ENCODE data around the gene PPARGC1A. TPM values are rescaled to one million over a fixed set of nuclear protein-coding genes. Genes with fewer than 3 reads are reported as not detected.
A peak's percentile ranks its signal among the peaks of the same experiment; 100 is the strongest.

The PPARGC1A gene
- total and polyA plus RNA-seq, 2 of the 13 experiments (the other 11 are each of a cell fraction or from before 2014, with no cell fraction given): 20.7 to 37.3 TPM

DNA sequence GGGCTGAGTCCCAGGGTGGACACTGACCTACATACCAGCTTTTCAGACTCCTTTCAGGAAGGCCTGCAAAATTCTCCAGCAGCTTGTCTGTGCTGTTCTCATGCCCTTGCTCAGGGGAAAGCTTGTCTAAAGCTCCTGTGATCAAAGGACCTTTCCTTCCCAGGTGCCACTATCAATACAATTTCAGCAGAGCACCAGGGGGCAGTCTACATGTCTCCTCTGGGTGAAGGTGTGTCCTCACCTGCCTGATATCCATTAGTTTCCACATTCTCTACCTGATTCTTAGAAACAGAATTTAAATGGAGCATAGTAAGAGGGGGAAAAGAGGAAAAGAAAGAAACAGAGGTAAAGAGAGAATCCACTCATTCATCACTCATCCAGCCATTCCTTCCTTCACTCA, 114.2 kb downstream of the PPARGC1A start (continued):
- TF ChIP-seq CBFB (CRISPR knock-in tag; IDR thresholded peaks at IDR 0.05) (no peak), ZNF367 (CRISPR knock-in tag; IDR thresholded peaks at IDR 0.05; ENCODE audit: borderline replicate concordance) (no peak), SMC3 (IDR thresholded peaks at IDR 0.05; ENCODE audit: low read length) (peak; percentile 30; the same call in 1 of the 2 replicates), SP4 (CRISPR knock-in tag; IDR thresholded peaks at IDR 0.05) (no peak), ISL2 (CRISPR knock-in tag; IDR thresholded peaks at IDR 0.05) (no peak), RAD21 (CRISPR knock-in tag; IDR thresholded peaks at IDR 0.05) (peak; percentile 18; the same call in 1 of the 2 replicates), ZBTB20 (CRISPR knock-in tag; IDR thresholded peaks at IDR 0.05; ENCODE audit: borderline replicate concordance, low read depth) (no peak), TRAFD1 (CRISPR knock-in tag; IDR thresholded peaks at IDR 0.05; ENCODE audit: borderline replicate concordance) (no peak), ZNF564 (CRISPR knock-in tag; IDR thresholded peaks at IDR 0.05) (no peak)

GRCh38 chr4:23774909-23775308, 114.9 kb downstream of the PPARGC1A start:
- Histone ChIP-seq H3K9ac (ENCODE audit: insufficient read depth, low read depth, low read length) (no peak overlapping the region), H2AFZ (ENCODE audit: low read length) (no peak overlapping the region), H3K4me3 (replicated peaks in 1 of 3; ENCODE audit: insufficient read depth in 1 of 3, low read depth in 2 of 3, low read length in 3 of 3) (no peak overlapping the region), H3K4me2 (ENCODE audit: low read depth, low read length) (no peak overlapping the region), H4K20me1 (ENCODE audit: insufficient read depth, low read length) (no peaks in the 10 kb centered on the region), H3K27ac (ENCODE audit: extremely low read length, insufficient read depth, low read length) (no peak overlapping the region), H3K79me2 (ENCODE audit: insufficient read depth, low read length) (no peaks in the 10 kb centered on the region), H3K36me3 (replicated peaks in 1 of 2; ENCODE audit: control insufficient read depth in 1 of 2, insufficient read depth in 2 of 2, low read length in 2 of 2) (no peaks in the 10 kb centered on the region), H3K27me3 (ENCODE audit: control insufficient read depth in 1 of 2, insufficient read depth in 2 of 2, low read length in 2 of 2) (no peaks in the 10 kb centered on the region), H3K4me1 (ENCODE audit: insufficient read depth, low read length) (no peaks in the 10 kb centered on the region), H3K9me3 (ENCODE audit: low read length) (no peaks in the 10 kb centered on the region)
- intact Hi-C loops (cut with micrococcal nuclease; ENCODE audit: unreplicated experiment): loop anchor here (2.0 to 5.0 kb wide), 3 partner anchors 148 to 642 kb away; no protein-coding TSS in a partner anchor
- POLR2A ChIA-PET: no interaction called here
- in situ Hi-C loops (cut with HindIII; ENCODE audit: extremely low pct_ligation_motif_present, low pct_unique_long_range_greater_than_20kb): no loop called here
- ATAC-seq (no peak), FAIRE-seq (no peak), DNase-seq (ENCODE audit: low spot score) (no peak)
- BruUV-seq (replicated peaks): no TSS peak
- 75% methylated on average over 5 of the region's 5 CpGs for WGBS (ENCODE audit: low lambda C conversion rate)
- CTCF ChIA-PET (ENCODE audit: low intra/inter-chr PET ratio, low total read pairs): no interaction called here
- TF ChIP-seq PITX1 (CRISPR knock-in tag; IDR thresholded peaks at IDR 0.05): no peak
- no peak for TF ChIP-seq ATAD3A (CRISPR knock-in tag; IDR thresholded peaks at IDR 0.05)
- no peak for TF ChIP-seq SOX13 (IDR thresholded peaks at IDR 0.05)
- no peak for TF ChIP-seq SOX13 (CRISPR knock-in tag; conservative IDR thresholded peaks at IDR 0.05 in 1 of 2, IDR thresholded peaks at IDR 0.05 in 1 of 2)
- no peak for TF ChIP-seq ATF7 (IDR thresholded peaks at IDR 0.05)
- no peak for TF ChIP-seq ATF7 (CRISPR knock-in tag; IDR thresholded peaks at IDR 0.05)
- no peak for TF ChIP-seq ZNF615 (CRISPR knock-in tag; IDR thresholded peaks at IDR 0.05; ENCODE audit: borderline replicate concordance)
- TF ChIP-seq ZNF33A (CRISPR knock-in tag; IDR thresholded peaks at IDR 0.05; ENCODE audit: borderline replicate concordance): no peak
- TF ChIP-seq DNMT3B (CRISPR knock-in tag; conservative IDR thresholded peaks at IDR 0.05): no peak
- no peak for TF ChIP-seq ZNF577 (CRISPR knock-in tag; IDR thresholded peaks at IDR 0.05; ENCODE audit: borderline replicate concordance, low read depth)
- TF ChIP-seq SNRNP70 (IDR thresholded peaks at IDR 0.05; ENCODE audit: low read depth, low read length): no peak
- TF ChIP-seq TAF15 (IDR thresholded peaks at IDR 0.05; ENCODE audit: low read depth, low read length, poor library complexity, severe bottlenecking): no peak
- TF ChIP-seq, protein P1, sequence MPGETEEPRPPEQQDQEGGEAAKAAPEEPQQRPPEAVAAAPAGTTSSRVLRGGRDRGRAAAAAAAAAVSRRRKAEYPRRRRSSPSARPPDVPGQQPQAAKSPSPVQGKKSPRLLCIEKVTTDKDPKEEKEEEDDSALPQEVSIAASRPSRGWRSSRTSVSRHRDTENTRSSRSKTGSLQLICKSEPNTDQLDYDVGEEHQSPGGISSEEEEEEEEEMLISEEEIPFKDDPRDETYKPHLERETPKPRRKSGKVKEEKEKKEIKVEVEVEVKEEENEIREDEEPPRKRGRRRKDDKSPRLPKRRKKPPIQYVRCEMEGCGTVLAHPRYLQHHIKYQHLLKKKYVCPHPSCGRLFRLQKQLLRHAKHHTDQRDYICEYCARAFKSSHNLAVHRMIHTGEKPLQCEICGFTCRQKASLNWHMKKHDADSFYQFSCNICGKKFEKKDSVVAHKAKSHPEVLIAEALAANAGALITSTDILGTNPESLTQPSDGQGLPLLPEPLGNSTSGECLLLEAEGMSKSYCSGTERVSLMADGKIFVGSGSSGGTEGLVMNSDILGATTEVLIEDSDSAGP (CRISPR knock-in tag; IDR thresholded peaks at IDR 0.05; ENCODE audit: borderline replicate concordance): no peak
- no peak for TF ChIP-seq NPAS2 (CRISPR knock-in tag; IDR thresholded peaks at IDR 0.05; ENCODE audit: borderline replicate concordance)

Data from HepG2 (cell line).